T-helper 17 cell (primary cell): ENCODE data around the gene PRKG1. TPM values are rescaled to one million over a fixed set of nuclear protein-coding genes. Genes with fewer than 3 reads are reported as not detected.
"Not testable (repeated sequence)": the region's sequence is repeated elsewhere in the genome, so short reads cannot be mapped to it uniquely, and the experiment has no call there.

Experiments
- ATAC-seq: fragments of 150-1000 bp; cut with Tn5 transposase; 2 replicates; pipeline ENCODE4 v1.10.0; 2021; ENCODE audit warnings: mild to moderate bottlenecking, moderate library complexity
- DNase-seq, 3 donors: peaks; one replicate each; pipeline versions ENCODE4 v3.0.0 to v3.0.0-alpha.2; 2020 to 2021
- H3K9me3 ChIP-seq: one replicate; pipeline ENCODE4 v1.7.0; 2013; ENCODE audit warnings: low read length, mild to moderate bottlenecking; ENCODE audit not compliant: control insufficient read depth, poor library complexity, severe bottlenecking
- H3K27ac Mint-ChIP-seq: one replicate; pipeline ENCODE4 v1.8.0; 2022; ENCODE audit warnings: mild to moderate bottlenecking, moderate library complexity, mixed read lengths
- H3K27me3 Mint-ChIP-seq: one replicate; pipeline ENCODE4 v1.8.0; 2022; ENCODE audit warnings: mixed read lengths
- H3K36me3 Mint-ChIP-seq: one replicate; pipeline ENCODE4 v1.8.0; 2022; ENCODE audit warnings: low read depth, mixed read lengths
- H3K4me1 Mint-ChIP-seq: one replicate; pipeline ENCODE4 v1.8.0; 2022; ENCODE audit warnings: mild to moderate bottlenecking, mixed read lengths
- H3K4me3 Mint-ChIP-seq: one replicate; pipeline ENCODE4 v1.8.0; 2022; ENCODE audit warnings: mild to moderate bottlenecking, moderate library complexity, mixed read lengths
- total RNA-seq, 4 donors: library from RNA in 2 of 4; stranded (reverse) in 2 of 4; gene quantifications; one replicate each; pipeline ENCODE4 v1.2.3 and lab custom pipeline; 2022 to 2026

PRKG1 gene
- total RNA-seq, 2 donors from 2014 or later = 0.27 to 4.1 TPM

DNA sequence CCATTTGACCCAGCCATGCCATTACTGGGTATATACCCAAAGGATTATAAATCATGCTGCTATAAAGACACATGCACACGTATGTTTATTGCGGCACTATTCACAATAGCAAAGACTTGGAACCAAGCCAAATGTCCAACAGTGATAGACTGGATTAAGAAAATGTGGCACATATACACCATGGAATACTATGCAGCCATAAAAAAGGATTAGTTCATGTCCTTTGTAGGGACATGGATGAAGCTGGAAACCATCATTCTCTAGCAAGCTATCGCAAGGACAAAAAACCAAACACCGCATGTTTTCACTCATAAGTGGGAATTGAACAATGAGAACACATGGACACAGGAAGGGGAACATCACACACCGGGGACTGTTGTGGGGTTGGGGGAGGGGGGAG lies 138.7 kb downstream of the PRKG1 start:
- ATAC-seq, H3K9me3 ChIP-seq, H3K27ac Mint-ChIP-seq, H3K4me1 Mint-ChIP-seq, DNase-seq, H3K4me3 Mint-ChIP-seq, H3K27me3 Mint-ChIP-seq, H3K36me3 Mint-ChIP-seq: not testable (repeated sequence)

DNA sequence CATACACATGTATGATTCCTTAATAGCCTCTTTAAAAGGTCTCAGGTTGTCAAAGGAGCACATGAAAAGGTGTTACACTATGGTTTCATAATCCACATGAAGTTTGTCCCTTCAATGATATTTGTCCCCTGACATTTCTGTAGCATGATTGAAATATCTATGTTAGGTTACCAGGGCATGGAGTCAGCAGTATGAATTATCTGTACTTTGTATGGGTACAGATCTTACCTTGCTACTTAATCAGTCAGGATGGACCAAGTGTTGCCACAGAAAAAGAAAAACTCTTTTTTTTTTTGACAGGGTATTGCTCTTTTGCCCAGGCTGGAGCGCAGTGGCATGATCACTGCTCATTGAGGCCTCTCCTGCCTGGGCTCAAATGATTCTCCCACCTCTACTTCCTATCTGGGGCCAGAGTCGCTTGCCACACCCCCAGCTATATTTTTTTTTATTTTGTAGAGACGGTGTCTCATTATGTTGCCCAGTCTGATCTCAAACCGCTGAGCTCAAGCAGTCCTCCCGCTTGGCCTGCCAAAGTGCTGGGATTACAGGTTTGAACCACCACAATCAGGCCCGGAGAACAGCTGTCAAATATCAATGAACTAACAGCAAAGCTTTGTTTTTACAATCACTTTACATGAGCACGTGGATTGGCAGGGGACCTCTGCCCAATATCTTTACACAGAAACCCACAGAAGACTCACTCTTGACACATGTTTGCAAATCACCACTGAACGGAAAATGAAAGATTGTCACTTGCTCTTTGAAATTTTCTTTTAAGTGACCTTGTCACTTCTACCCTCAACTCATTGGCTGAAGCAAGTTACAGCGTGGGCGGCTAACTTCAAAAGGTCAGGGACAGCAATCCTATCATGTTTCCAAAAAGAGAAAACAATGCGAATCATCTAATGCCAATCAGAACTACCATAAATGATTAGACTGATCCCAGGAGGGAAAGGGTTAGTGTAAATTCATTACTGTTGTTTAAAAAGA lies 140.2 kb downstream of the PRKG1 start:
- H3K36me3 Mint-ChIP-seq = no peaks in the 10 kb centered on the region
- no peaks in the 10 kb centered on the region for H3K9me3 ChIP-seq
- ATAC-seq (no peak), DNase-seq (no peak)
- no peaks in the 10 kb centered on the region for H3K27me3 Mint-ChIP-seq
- H3K4me1 Mint-ChIP-seq = no peaks in the 10 kb centered on the region
- H3K27ac Mint-ChIP-seq = no peak overlapping the region
- H3K4me3 Mint-ChIP-seq = no peak overlapping the region

DNA sequence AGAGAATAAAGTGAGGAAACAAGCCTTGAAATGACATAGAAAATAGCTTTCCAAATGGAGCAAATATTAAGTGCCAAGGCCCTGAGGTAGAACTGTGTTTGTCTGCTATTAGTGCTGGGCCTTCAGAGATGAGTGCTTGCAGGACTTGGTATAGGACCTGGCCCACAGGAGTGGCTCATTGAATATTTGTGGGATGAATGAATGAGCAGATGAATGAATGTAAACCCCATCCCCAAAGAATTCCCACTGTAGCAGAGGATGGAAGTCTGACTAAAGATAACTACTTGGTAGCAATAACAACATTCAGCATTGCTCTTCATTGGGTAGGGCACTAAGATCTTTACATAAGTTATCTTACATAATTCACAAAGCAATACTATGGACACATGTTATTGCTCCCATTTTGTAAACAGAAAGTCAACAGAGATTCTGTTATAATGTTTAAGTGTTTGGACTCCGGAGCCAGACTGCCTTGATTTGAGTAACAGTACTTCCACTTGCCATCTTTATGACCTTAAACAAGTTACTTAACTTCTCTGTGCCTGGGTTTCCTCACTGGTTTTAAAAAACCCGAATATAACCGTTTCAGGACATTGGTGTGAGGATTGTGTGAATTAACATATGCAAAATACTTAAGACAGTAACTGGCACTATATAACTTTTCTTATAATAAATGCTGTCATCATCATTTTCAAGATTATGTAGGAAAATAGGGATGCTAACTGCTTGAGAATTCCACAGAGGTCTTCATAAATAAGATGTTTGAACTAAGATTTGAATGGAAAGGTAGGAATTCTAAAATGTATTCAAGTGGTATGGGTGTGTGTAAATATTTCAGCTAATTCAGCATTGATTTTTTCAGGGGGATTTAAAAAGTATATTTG lies 141.9 kb downstream of the PRKG1 start:
- Mint-ChIP-seq H3K27ac (no peak overlapping the region), H3K27me3 (no peaks in the 10 kb centered on the region), H3K36me3 (no peaks in the 10 kb centered on the region), H3K4me1 (no peaks in the 10 kb centered on the region), H3K4me3 (no peak overlapping the region)
- no peaks in the 10 kb centered on the region for H3K9me3 ChIP-seq
- ATAC-seq (no peak), DNase-seq (no peak)

DNA sequence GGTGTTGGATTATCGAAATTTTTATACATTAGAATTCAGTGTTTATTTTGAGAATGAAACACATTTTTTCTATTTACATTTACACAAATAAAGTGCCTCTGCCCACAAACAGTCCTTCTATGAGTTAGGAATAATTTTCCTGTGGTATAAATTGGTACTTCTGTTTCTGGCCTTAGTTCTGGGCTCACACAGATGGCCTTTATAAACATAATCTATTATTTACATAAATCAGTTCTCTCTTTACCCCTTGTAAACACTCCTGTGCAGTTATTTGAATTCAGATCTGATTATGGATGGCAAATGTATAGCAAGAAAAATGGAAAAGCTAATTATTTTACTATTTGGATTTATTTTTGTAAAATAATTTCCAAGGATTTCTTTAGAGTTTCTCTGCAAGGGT lies 143.2 kb downstream of the PRKG1 start:
- Mint-ChIP-seq H3K27ac (no peak overlapping the region), H3K4me1 (no peaks in the 10 kb centered on the region)
- ATAC-seq = no peak

DNA sequence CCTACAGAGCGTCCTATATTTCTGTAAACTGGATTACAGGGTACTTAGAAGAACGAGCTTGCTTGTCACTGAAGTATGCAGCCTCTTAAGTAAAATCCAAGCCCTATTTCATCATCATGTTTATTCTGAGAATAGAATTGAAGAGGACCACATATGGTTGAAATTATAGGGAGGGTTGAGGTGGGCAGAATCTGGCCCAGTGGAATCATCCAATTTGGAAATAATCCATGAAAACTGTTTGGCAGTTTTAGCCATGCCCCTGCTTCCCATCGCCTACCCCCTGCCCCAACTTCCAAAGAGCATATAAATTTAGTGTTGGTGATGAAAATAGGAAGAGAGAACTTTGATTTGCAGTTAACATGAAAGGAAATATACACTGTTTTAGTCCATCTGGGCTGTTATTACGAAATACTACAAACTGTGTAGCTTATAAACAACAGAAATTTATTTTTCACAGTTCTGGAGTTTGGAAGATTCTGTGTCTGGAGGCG lies 150.4 kb downstream of the PRKG1 start:
- H3K9me3 ChIP-seq = no peaks in the 10 kb centered on the region
- Mint-ChIP-seq H3K36me3 (no peaks in the 10 kb centered on the region), H3K27ac (no peak overlapping the region), H3K27me3 (peaks cover 8% of the 10 kb centered on the region), H3K4me1 (no peaks in the 10 kb centered on the region), H3K4me3 (no peak overlapping the region)
- ATAC-seq (no peak), DNase-seq (no peak)

More for the DNA sequence above, 143.2 kb downstream of the PRKG1 start:
- H3K27me3 Mint-ChIP-seq = no peaks in the 10 kb centered on the region
- DNase-seq = no peak
- no peak overlapping the region for H3K4me3 Mint-ChIP-seq
- no peaks in the 10 kb centered on the region for H3K36me3 Mint-ChIP-seq
- H3K9me3 ChIP-seq = no peaks in the 10 kb centered on the region

DNA sequence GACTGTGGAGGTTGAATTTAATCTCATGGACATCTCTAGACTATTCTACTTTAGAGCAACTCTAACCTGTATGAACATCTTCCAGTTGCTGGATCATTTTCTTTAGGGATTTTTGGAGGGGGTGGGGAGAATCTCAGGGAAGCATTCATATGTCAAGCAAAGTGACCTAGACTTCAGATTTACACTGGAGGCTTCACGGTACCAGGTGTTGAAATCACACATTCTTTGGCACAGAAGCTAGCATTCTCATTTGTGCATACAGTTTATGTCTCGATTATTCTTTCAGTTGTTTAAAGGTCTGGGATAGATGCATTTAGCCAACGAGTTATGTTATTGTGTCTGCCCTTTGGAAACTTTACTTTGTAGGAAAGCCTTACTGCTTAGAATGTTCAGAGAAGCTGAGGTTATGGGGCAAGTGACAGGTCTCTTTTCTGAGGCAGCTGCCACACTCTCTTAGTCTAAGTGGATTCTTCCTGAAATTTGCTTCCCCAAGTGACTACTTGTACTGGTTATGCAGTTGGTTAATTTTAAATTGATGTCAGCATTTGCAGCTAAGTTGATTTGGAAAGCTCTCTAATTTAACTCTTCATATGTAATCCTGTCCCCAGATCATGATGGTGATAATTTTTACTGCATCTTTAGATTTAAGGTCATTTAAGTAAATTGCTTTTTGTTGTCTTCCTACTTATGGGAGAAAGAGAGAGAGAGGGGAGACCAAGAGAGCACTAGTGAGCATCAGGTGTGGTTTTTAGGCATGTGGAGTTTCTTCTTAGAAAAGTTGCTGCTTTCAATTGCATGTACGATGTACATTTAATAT lies 153.8 kb downstream of the PRKG1 start:
- Mint-ChIP-seq H3K4me3 (no peak overlapping the region), H3K4me1 (no peaks in the 10 kb centered on the region), H3K27ac (no peak overlapping the region), H3K27me3 (peaks cover 8% of the 10 kb centered on the region), H3K36me3 (no peaks in the 10 kb centered on the region)
- no peaks in the 10 kb centered on the region for H3K9me3 ChIP-seq
- DNase-seq (no peak), ATAC-seq (no peak)

DNA sequence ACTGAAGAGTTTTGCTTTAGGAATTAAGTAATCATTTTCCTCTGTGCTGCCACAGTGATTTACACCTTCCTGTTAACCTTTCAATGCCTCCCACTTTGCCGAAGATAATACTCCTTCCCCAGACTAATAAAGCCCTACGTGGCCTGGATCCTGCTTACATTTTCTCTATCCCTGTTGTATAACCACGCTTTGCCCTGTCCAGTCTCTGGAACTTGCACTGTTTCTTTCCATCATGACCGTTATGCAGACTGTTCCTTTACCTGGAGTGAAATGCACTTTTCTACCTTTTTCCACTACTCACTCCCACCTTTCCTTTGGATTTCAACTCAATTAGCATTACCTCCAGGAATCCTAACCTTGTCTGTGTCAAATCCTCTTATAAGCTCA lies 154.4 kb downstream of the PRKG1 start:
- Mint-ChIP-seq H3K27me3 (peaks cover 8% of the 10 kb centered on the region), H3K27ac (no peak overlapping the region), H3K4me1 (no peaks in the 10 kb centered on the region), H3K36me3 (no peaks in the 10 kb centered on the region), H3K4me3 (no peak overlapping the region)
- ATAC-seq = no peak
- DNase-seq = no peak
- H3K9me3 ChIP-seq = no peaks in the 10 kb centered on the region

DNA sequence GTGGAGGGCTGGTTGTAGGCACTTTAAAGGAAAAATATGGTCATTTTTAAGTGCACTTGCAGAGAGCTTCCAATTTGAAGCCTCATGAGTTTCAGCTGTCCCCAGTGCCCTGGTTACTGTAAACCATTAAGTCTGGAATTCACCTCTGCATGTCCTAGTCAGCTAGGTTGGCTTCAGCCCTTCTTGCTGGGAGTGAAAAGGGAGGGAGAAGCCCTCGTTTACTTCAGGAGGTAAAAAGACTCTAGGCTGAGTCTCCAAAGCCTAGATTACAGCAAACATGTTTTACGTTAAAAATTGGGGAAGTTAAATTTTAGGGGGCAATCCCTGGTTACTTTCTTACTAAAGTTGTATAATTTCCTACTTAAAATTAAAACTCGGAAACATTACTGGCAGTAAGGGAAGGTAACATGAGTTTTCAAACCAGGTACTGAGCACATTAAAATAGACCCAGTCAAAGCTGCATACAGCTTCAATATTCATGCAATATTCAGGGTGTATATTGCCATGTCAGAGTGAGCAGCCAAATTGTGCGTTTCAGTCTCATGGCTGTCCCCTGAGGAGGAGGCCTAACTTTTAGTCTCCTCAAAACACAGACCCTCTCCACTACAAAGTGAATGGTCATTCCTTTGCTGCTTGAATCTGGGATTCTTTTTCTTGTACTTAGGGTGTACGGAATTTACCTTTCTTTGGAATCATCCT lies 156.7 kb downstream of the PRKG1 start:
- no peaks in the 10 kb centered on the region for H3K36me3 Mint-ChIP-seq

DNA sequence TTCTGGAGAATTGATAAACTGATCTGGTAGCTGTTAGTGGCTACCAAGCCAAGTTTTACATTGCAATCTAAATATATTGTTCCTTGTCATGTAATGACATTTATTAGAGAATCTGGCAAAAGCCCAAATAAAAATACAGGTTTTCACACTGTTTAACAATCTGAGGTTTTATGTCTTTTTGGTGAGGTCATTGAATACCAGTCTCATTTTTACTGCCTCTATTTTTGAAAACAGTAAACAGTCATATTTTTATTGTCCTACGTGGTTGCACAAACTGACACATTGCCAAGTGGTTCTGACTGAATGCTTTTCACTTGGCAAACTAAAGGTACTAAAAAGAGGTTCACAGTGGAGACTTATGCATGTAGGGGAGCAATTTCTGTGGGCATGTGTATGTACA lies 157.5 kb downstream of the PRKG1 start:
- H3K27me3 Mint-ChIP-seq = no peaks in the 10 kb centered on the region
- H3K27ac Mint-ChIP-seq = no peak overlapping the region
- H3K4me1 Mint-ChIP-seq = no peaks in the 10 kb centered on the region
- H3K9me3 ChIP-seq = no peaks in the 10 kb centered on the region
- H3K4me3 Mint-ChIP-seq = no peak overlapping the region
- ATAC-seq (no peak), DNase-seq (no peak)
- H3K36me3 Mint-ChIP-seq = no peaks in the 10 kb centered on the region

More for the DNA sequence above, 156.7 kb downstream of the PRKG1 start:
- no peak for DNase-seq
- no peaks in the 10 kb centered on the region for H3K4me1 Mint-ChIP-seq
- ATAC-seq = no peak
- no peak overlapping the region for H3K4me3 Mint-ChIP-seq
- no peaks in the 10 kb centered on the region for H3K9me3 ChIP-seq
- H3K27me3 Mint-ChIP-seq = no peaks in the 10 kb centered on the region
- no peak overlapping the region for H3K27ac Mint-ChIP-seq

DNA sequence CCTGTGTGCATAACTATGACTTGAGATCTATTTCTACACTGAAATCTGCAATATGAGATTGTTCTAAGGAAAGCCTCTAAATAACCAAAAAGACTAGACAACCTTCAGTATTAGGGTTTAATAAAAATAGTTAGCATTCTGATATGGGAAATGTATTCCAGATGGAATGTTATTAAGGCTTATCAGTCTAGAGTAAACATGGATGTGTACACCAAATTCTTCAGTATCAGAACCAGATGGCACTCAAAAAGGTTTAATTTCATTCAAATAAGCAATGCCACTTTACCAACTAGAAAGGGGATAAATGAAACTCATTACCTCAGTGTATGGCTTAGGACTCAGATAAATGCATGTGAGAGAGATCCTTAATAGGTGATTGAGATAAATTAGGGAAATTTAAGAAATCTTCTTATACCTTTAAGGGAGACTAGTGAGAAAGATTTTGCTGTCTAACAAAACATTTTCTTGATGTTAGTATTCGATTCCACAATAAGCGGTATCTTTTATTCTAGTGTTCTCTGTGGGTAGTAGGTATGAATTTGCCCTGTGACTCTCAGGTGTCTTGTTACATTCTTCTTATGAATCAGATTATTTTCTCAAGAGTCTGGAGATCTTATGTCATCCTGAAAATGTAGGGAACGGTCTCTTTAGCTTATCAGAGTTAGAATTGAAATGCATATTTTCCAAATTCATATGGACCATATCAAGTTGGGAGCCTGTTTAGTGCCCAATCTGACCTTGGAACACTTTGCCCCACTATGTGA lies 159.2 kb downstream of the PRKG1 start:
- Mint-ChIP-seq H3K27ac (no peak overlapping the region), H3K4me3 (no peak overlapping the region), H3K4me1 (no peaks in the 10 kb centered on the region), H3K27me3 (no peaks in the 10 kb centered on the region), H3K36me3 (no peaks in the 10 kb centered on the region)
- ATAC-seq (no peak), DNase-seq (no peak)
- H3K9me3 ChIP-seq = no peaks in the 10 kb centered on the region

DNA sequence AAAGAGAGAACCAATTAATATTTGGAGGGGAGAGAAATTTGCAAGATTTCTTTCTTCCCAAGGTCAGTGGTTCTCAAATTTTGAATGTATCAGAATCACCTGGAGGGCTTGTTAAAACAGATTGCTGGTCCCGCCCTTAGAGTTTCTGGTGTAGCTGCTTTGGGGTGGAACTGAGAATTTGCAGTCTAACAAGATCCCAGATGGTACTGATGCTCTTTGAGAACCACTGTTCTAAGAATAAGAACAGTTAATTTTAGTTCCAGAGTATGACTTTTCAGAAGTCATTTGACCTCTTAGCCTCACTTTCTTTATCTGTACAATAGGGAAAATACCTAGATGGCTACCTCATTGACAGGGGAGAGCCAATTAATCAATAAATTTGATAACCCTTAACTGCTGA lies 161.6 kb downstream of the PRKG1 start:
- no peak overlapping the region for H3K4me3 Mint-ChIP-seq
- ATAC-seq (no peak), DNase-seq (no peak)
- no peaks in the 10 kb centered on the region for H3K36me3 Mint-ChIP-seq
- no peaks in the 10 kb centered on the region for H3K4me1 Mint-ChIP-seq
- H3K9me3 ChIP-seq = no peaks in the 10 kb centered on the region
- no peak overlapping the region for H3K27ac Mint-ChIP-seq
- H3K27me3 Mint-ChIP-seq = no peaks in the 10 kb centered on the region

DNA sequence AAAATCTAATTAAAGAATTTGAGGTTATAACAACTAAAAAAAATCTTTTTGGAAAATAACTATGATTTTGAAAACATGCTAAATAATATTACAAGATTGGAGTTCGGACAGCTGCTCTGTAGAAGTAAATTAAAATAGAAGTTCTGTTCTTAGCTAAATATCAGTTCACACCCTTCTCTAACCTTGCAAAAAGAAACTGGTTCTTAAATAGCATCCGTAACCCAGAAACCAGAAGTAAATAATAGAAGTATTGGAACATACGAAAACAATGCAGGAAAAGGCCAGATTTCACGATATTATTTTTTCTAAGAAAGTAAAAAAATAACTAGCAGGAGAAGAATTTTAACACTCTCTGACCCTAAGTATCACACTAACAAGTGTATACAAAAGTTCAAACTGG lies 164.7 kb downstream of the PRKG1 start:
- Mint-ChIP-seq H3K27ac (no peak overlapping the region), H3K4me1 (no peaks in the 10 kb centered on the region), H3K36me3 (no peaks in the 10 kb centered on the region), H3K27me3 (no peaks in the 10 kb centered on the region), H3K4me3 (no peak overlapping the region)
- no peak for DNase-seq
- no peaks in the 10 kb centered on the region for H3K9me3 ChIP-seq
- ATAC-seq = no peak
